ENCODE data around the gene GIPC3.

GIPC3 gene

DNA sequence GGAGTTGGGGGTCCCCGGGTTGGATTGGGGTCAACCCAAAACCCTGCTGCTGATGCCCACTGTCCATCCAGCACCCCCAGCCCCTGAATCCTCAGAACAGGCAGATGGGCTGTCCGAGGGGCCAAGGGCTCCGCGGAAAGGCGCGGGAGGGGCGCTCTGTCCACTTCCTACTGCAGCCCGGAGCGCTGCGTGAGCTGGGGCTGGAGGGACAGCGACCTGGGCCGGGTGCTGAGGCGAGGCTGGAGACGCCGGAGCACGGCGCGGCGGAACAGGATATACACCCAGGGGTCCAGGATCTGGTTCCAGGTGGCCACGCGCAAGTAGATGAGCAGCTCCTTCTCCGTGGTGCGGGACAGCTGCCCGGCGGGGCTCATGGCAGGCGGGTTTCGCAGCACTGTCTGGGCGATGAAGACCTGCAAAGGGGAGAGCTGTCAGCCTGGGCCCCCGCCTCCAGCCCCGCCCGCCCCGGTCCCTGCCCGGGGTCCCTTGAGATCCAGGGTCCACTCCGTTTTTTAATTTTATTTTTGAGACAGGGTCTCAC lies 10.3 kb downstream of the GIPC3 start:
- H3K4me1 ChIP-seq (ENCODE audit: control extremely low read depth in 1 of 4, control insufficient read depth in 4 of 4, insufficient read depth in 4 of 4, low read length in 3 of 4) = no peaks in the 10 kb centered on the region
- no peak for DNase-seq
- no peaks in the 10 kb centered on the region for H3K9me3 ChIP-seq (ENCODE audit: control extremely low read depth in 1 of 5, control insufficient read depth in 4 of 5, insufficient read depth in 2 of 5, low read depth in 1 of 5, low read length in 4 of 5)
- no peak overlapping the region for H3K4me3 ChIP-seq (ENCODE audit: control insufficient read depth in 1 of 7, extremely low read depth in 1 of 7, insufficient read depth in 4 of 7, low read depth in 2 of 7, low read length in 6 of 7)
- WGBS (ENCODE audit: insufficient coverage) = 95% methylated on average over 33 of the region's 34 CpGs
- POLR2A ChIA-PET = no interaction called here
- no peaks in the 10 kb centered on the region for H3K27me3 ChIP-seq (replicated peaks in 2 of 5; ENCODE audit: control insufficient read depth in 4 of 5, insufficient read depth in 5 of 5, low read length in 4 of 5)
- H3K36me3 ChIP-seq (ENCODE audit: control insufficient read depth in 4 of 4, insufficient read depth in 4 of 4, low read length in 3 of 4) = peaks cover 0 to 16% (median 5%) of the 10 kb centered on the region in 4 experiments
- CTCF ChIA-PET = interaction anchor here (0.8 to 1.4 kb wide), 2 partner anchors 8 to 9 kb away, joined by 3 to 4 read pairs; no protein-coding TSS in a partner anchor
- H3K27ac ChIP-seq (ENCODE audit: insufficient read depth in 1 of 2, low read depth in 1 of 2, low read length in 2 of 2, poor library complexity in 1 of 2, severe bottlenecking in 2 of 2) = no peak overlapping the region

DNA sequence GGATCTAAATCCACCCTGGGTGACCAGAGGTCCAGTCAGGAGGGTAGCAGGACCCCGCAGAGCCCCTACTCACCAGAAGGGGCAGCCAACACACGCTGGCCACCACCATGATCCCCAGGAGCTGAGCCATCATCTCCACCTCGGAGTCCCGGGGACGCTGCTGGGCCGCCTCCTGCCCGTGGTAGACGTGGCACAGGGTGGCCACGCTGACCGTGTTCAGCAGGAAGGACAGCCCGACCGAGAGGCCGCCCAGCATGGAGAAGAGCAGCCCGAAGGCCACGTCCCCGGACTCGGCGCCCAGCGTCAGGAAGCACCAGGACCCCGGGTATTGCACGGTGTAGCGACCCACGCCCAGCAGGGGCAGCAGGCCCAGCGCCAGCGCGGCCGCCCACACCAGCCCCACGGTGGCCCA lies 14.5 kb downstream of the GIPC3 start:
- Histone ChIP-seq H3K4me1 (ENCODE audit: control extremely low read depth in 1 of 4, control insufficient read depth in 4 of 4, insufficient read depth in 4 of 4, low read length in 3 of 4) (peaks cover 0 to 12% (median 11%) of the 10 kb centered on the region in 4 experiments), H3K4me3 (ENCODE audit: control insufficient read depth in 1 of 7, extremely low read depth in 1 of 7, insufficient read depth in 4 of 7, low read depth in 2 of 7, low read length in 6 of 7) (no peak overlapping the region), H3K36me3 (ENCODE audit: control insufficient read depth in 4 of 4, insufficient read depth in 4 of 4, low read length in 3 of 4) (peaks cover 0 to 25% (median 5%) of the 10 kb centered on the region in 4 experiments), H3K27ac (ENCODE audit: insufficient read depth in 1 of 2, low read depth in 1 of 2, low read length in 2 of 2, poor library complexity in 1 of 2, severe bottlenecking in 2 of 2) (no peak overlapping the region), H3K27me3 (replicated peaks in 2 of 5; ENCODE audit: control insufficient read depth in 4 of 5, insufficient read depth in 5 of 5, low read length in 4 of 5) (no peaks in the 10 kb centered on the region), H3K9me3 (ENCODE audit: control extremely low read depth in 1 of 5, control insufficient read depth in 4 of 5, insufficient read depth in 2 of 5, low read depth in 1 of 5, low read length in 4 of 5) (no peaks in the 10 kb centered on the region)
- ChIA-PET CTCF (interaction anchor here (1.4 kb wide), 1 partner anchor 16 kb away, joined by 6 read pairs; no protein-coding TSS in a partner anchor), POLR2A (interaction anchor here (0.7 kb wide), 1 partner anchor 29 kb away, joined by 3 read pairs; no protein-coding TSS in a partner anchor)
- WGBS (ENCODE audit: insufficient coverage) = 97% methylated on average over 28 of the region's 28 CpGs
- DNase-seq = no peak

DNA sequence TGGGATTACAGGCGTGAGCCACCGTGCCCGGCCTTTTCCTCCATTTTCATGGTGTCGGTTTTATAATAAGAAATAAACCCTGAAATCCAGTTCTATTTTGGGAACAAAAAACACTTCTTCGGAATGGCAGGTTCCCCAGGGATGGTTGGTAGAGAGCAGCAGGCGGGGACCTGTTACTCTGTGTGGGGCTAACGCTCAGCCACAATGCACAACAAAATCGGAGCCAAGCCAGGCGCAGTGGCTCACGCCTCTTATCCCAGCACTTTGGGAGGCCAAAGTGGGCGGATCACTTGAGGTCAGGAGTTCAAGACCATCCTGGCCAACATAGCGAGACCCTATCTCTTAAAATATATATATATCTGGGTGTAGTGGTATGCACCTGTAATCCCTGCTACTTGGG lies 15.7 kb downstream of the GIPC3 start:
- H3K4me3 ChIP-seq (ENCODE audit: control insufficient read depth in 1 of 7, extremely low read depth in 1 of 7, insufficient read depth in 4 of 7, low read depth in 2 of 7, low read length in 6 of 7) = no peak overlapping the region
- no peak overlapping the region for H3K27ac ChIP-seq (ENCODE audit: insufficient read depth in 1 of 2, low read depth in 1 of 2, low read length in 2 of 2, poor library complexity in 1 of 2, severe bottlenecking in 2 of 2)
- peaks cover 6 to 24% (median 24%) of the 10 kb centered on the region in 4 experiments for H3K4me1 ChIP-seq (ENCODE audit: control extremely low read depth in 1 of 4, control insufficient read depth in 4 of 4, insufficient read depth in 4 of 4, low read length in 3 of 4)
- DNase-seq = no peak
- WGBS (ENCODE audit: insufficient coverage) = 96% methylated on average over 7 of the region's 12 CpGs
- H3K36me3 ChIP-seq (ENCODE audit: control insufficient read depth in 4 of 4, insufficient read depth in 4 of 4, low read length in 3 of 4) = peaks cover 0 to 20% (median 5%) of the 10 kb centered on the region in 4 experiments
- H3K27me3 ChIP-seq (replicated peaks in 2 of 5; ENCODE audit: control insufficient read depth in 4 of 5, insufficient read depth in 5 of 5, low read length in 4 of 5) = no peaks in the 10 kb centered on the region
- no peaks in the 10 kb centered on the region for H3K9me3 ChIP-seq (ENCODE audit: control extremely low read depth in 1 of 5, control insufficient read depth in 4 of 5, insufficient read depth in 2 of 5, low read depth in 1 of 5, low read length in 4 of 5)
- CTCF ChIA-PET = interaction anchor here (0.7 to 1.4 kb wide), 6 partner anchors 9 to 17 kb away, joined by 3 to 7 read pairs (median 4); partner anchors contain the start of gene GIPC3
- POLR2A ChIA-PET = no interaction called here

DNA sequence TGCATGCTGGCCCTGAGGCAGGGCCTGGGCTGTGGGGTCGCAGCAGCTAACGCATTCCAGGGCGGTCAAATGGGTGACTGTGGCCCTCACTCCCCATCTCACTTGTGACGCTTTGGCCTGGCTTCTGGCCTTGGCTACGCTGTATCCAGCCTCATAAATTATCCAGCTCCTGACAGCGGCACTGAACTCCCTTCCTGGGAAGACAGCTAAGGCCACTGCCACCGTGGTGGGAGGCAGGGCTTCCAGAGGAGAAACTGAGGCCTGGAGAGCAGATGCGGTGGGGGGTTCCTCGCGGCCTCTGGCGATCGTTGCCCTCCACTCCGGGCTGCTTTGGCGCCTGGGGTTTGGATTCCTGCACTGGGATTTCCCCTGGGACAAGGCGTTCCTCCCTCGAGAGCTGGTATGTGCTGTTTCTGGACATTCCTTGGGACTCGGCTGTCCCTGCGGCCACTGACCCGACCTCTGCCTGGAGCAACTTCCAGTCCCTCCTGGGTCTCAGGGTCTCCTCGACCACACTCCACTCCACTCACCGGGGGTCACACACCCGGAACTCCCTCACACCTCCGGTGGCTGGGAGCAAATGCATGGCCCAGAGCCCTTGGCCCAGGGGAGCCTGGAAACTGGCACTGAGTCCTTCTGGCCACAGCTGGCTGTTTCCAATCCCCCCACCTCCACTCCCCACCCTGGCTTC lies 18.0 kb downstream of the GIPC3 start:
- H3K36me3 ChIP-seq (ENCODE audit: control insufficient read depth in 4 of 4, insufficient read depth in 4 of 4, low read length in 3 of 4) = peaks cover 0 to 17% (median 4%) of the 10 kb centered on the region in 4 experiments
- H3K27ac ChIP-seq (ENCODE audit: insufficient read depth in 1 of 2, low read depth in 1 of 2, low read length in 2 of 2, poor library complexity in 1 of 2, severe bottlenecking in 2 of 2) = no peak overlapping the region
- no peaks in the 10 kb centered on the region for H3K27me3 ChIP-seq (replicated peaks in 2 of 5; ENCODE audit: control insufficient read depth in 4 of 5, insufficient read depth in 5 of 5, low read length in 4 of 5)
- H3K9me3 ChIP-seq (ENCODE audit: control extremely low read depth in 1 of 5, control insufficient read depth in 4 of 5, insufficient read depth in 2 of 5, low read depth in 1 of 5, low read length in 4 of 5) = no peaks in the 10 kb centered on the region
- H3K4me1 ChIP-seq (ENCODE audit: control extremely low read depth in 1 of 4, control insufficient read depth in 4 of 4, insufficient read depth in 4 of 4, low read length in 3 of 4) = peaks cover 11 to 46% (median 44%) of the 10 kb centered on the region in 4 experiments
- POLR2A ChIA-PET = no interaction called here
- no peak overlapping the region for H3K4me3 ChIP-seq (ENCODE audit: control insufficient read depth in 1 of 7, extremely low read depth in 1 of 7, insufficient read depth in 4 of 7, low read depth in 2 of 7, low read length in 6 of 7)
- CTCF ChIA-PET = interaction anchor here (0.7 to 2.3 kb wide), 5 partner anchors 12 to 47 kb away, joined by 4 to 8 read pairs (median 4); no protein-coding TSS in a partner anchor
- 97% methylated on average over 19 of the region's 23 CpGs for WGBS (ENCODE audit: insufficient coverage)
- no peak for DNase-seq

DNA sequence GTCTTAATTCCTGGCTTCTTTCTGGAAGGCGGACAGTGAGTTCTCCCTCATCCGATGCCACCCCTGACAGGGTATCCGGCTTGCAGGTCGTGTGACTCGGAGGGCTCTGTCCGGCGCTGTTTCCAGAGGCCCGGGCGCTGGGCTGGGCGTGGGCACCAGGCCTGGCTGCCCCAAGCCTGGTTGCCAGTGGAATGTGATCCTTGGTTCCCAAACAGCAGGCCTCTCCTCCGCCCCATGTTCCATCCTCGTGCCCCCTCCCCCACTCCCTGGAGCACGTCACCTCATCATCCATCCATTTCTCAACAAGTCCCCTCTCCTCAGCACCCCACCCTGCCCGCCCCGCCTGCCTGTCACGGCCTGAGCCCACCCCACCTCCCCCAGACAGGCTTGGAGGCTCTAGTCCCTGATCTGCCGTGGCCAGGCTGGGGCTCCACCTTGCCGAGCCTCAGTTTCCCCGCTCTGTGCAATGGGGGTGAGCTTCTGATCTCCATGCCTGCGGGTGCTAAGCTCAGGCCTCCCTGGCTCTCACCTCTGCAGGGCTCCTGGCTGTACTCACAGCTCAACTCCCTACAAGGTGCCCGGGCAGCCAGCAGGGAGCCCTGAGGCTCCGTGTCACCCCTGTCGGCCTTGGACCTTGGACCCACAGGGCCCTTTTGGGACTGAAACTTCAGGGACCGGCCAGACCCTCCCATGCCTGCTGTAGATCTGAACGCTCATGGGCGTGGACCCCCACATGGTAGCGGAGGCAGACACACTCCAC lies 19.1 kb downstream of the GIPC3 start:
- ChIA-PET POLR2A (interaction anchor here (0.8 kb wide), 2 partner anchors 13 to 19 kb away, joined by 3 read pairs; partner anchors contain the start of gene GIPC3), CTCF (interaction anchor here (1.2 to 2.3 kb wide), 6 partner anchors 9 to 48 kb away, joined by 3 to 8 read pairs (median 4); no protein-coding TSS in a partner anchor)
- H3K27ac ChIP-seq (ENCODE audit: insufficient read depth in 1 of 2, low read depth in 1 of 2, low read length in 2 of 2, poor library complexity in 1 of 2, severe bottlenecking in 2 of 2) = no peak overlapping the region
- peaks cover 11 to 57% (median 54%) of the 10 kb centered on the region in 4 experiments for H3K4me1 ChIP-seq (ENCODE audit: control extremely low read depth in 1 of 4, control insufficient read depth in 4 of 4, insufficient read depth in 4 of 4, low read length in 3 of 4)
- peaks cover 0 to 17% (median 4%) of the 10 kb centered on the region in 4 experiments for H3K36me3 ChIP-seq (ENCODE audit: control insufficient read depth in 4 of 4, insufficient read depth in 4 of 4, low read length in 3 of 4)
- no peak for DNase-seq
- no peaks in the 10 kb centered on the region for H3K27me3 ChIP-seq (replicated peaks in 2 of 5; ENCODE audit: control insufficient read depth in 4 of 5, insufficient read depth in 5 of 5, low read length in 4 of 5)
- 62% methylated on average over 17 of the region's 27 CpGs for WGBS (ENCODE audit: insufficient coverage)
- H3K9me3 ChIP-seq (ENCODE audit: control extremely low read depth in 1 of 5, control insufficient read depth in 4 of 5, insufficient read depth in 2 of 5, low read depth in 1 of 5, low read length in 4 of 5) = no peaks in the 10 kb centered on the region
- H3K4me3 ChIP-seq (ENCODE audit: control insufficient read depth in 1 of 7, extremely low read depth in 1 of 7, insufficient read depth in 4 of 7, low read depth in 2 of 7, low read length in 6 of 7) = peak overlapping the region in 6 of 7 experiments; percentile 43 to 81 (median 73)

DNA sequence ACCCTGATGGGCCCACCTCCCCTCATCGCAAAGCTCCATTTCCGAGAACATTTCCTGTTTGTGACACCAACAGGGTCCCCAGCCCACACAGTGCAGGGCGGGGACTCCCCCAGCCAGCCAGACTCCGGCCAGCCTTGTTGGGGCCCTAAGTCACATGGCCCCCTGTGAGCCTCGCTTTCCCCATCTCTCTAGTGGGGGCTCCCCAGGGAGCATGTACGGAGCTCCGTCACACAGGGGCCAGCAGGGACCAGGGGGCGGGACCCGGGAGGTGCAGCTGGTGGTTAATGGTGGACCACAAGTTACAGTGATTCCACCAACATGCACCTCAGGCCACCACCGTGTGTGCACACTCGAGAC lies 19.7 kb downstream of the GIPC3 start:
- H3K4me1 ChIP-seq (ENCODE audit: control extremely low read depth in 1 of 4, control insufficient read depth in 4 of 4, insufficient read depth in 4 of 4, low read length in 3 of 4) = peaks cover 11 to 62% (median 59%) of the 10 kb centered on the region in 4 experiments
- POLR2A ChIA-PET = interaction anchor here (0.8 kb wide), 2 partner anchors 14 to 20 kb away, joined by 3 read pairs; partner anchors contain the start of gene GIPC3

More for the DNA sequence above, 19.7 kb downstream of the GIPC3 start:
- no peak overlapping the region for H3K27ac ChIP-seq (ENCODE audit: insufficient read depth in 1 of 2, low read depth in 1 of 2, low read length in 2 of 2, poor library complexity in 1 of 2, severe bottlenecking in 2 of 2)
- H3K27me3 ChIP-seq (replicated peaks in 2 of 5; ENCODE audit: control insufficient read depth in 4 of 5, insufficient read depth in 5 of 5, low read length in 4 of 5) = no peaks in the 10 kb centered on the region
- DNase-seq = peak in 2 of 3 donors; percentile 54 to 61
- 0% methylated on average over 6 of the region's 11 CpGs for WGBS (ENCODE audit: insufficient coverage)
- H3K9me3 ChIP-seq (ENCODE audit: control extremely low read depth in 1 of 5, control insufficient read depth in 4 of 5, insufficient read depth in 2 of 5, low read depth in 1 of 5, low read length in 4 of 5) = no peaks in the 10 kb centered on the region
- H3K4me3 ChIP-seq (ENCODE audit: control insufficient read depth in 1 of 7, extremely low read depth in 1 of 7, insufficient read depth in 4 of 7, low read depth in 2 of 7, low read length in 6 of 7) = peak overlapping the region in 6 of 7 experiments; percentile 43 to 81 (median 73)
- peaks cover 0 to 14% (median 4%) of the 10 kb centered on the region in 4 experiments for H3K36me3 ChIP-seq (ENCODE audit: control insufficient read depth in 4 of 4, insufficient read depth in 4 of 4, low read length in 3 of 4)
- CTCF ChIA-PET = interaction anchor here (1.2 to 2.3 kb wide), 5 partner anchors 8 to 23 kb away, joined by 3 to 8 read pairs (median 4); no protein-coding TSS in a partner anchor

Measured in common myeloid progenitor, CD34-positive (primary cell).